Cardiac fibroblast (primary cell): Measurements from ENCODE around the gene N4BP2L1.

ENCODE experiments used
- DNase-seq, 2 donors: peaks; one replicate each; pipeline versions ENCODE4 v3.0.0 to v3.0.0-alpha.2; 2010; ENCODE audit warnings: low read depth in 2 of 2
- H3K4me3 ChIP-seq, 2 donors: replicated peaks in 1 of 2; 1 replicate in 1 of 2; 2 replicates in 1 of 2; pipeline ENCODE4 v1.5.1; 2011; ENCODE audit warnings: low read depth in 2 of 2, low read length in 2 of 2, mild to moderate bottlenecking in 2 of 2, moderate library complexity in 1 of 2
- CTCF ChIP-seq: IDR thresholded peaks from one replicate; pipeline ENCODE4 v1.5.1; 2011; ENCODE audit warnings: low read depth, mild to moderate bottlenecking, low read length, inconsistent platforms

Gene N4BP2L1

GRCh38 chr13:32438871-32439270 is 10.9 kb upstream of the N4BP2L1 start:
- no peak for TF ChIP-seq CTCF
- no peak for DNase-seq
- H3K4me3 ChIP-seq, result no peak overlapping the region

- no peak for DNase-seq
Measured at GRCh38 chr13:32432856-32433255, 4.9 kb upstream of the N4BP2L1 start.

GRCh38 chr13:32431361-32431760 is 3.4 kb upstream of the N4BP2L1 start:
- H3K4me3 ChIP-seq, result no peak overlapping the region
- no peak for TF ChIP-seq CTCF
- no peak for DNase-seq

More at GRCh38 chr13:32432856-32433255, 4.9 kb upstream of the N4BP2L1 start:
- TF ChIP-seq CTCF, result no peak
- no peak overlapping the region for H3K4me3 ChIP-seq

- no peak overlapping the region for H3K4me3 ChIP-seq
- DNase-seq, result no peak
- TF ChIP-seq CTCF, result no peak
Measured at GRCh38 chr13:32430018-32430747, 2.3 kb upstream of the N4BP2L1 start.

GRCh38 chr13:32429433-32429909 is 1.5 kb upstream of the N4BP2L1 start:
- DNase-seq, result no peak
- H3K4me3 ChIP-seq, result no peak overlapping the region
- TF ChIP-seq CTCF, result no peak

GRCh38 chr13:32428581-32429432 is 877 bp upstream of the N4BP2L1 start:
- peak overlapping the region; percentile 58 to 60 for H3K4me3 ChIP-seq
- TF ChIP-seq CTCF, result no peak
- DNase-seq, result no peak
